RWPE2 (cell line): ENCODE data around the gene SDHAF1.
A peak's percentile ranks its signal among the peaks of the same experiment; 100 is the strongest.

Experiments used
- ATAC-seq: fragments of 200-7000 bp; cut with Tn5 transposase; 3 replicates; pipeline ENCODE4 v1.9.1; 2021; ENCODE audit warnings: low read depth
- DNase-seq: peaks from one replicate; pipeline ENCODE4 v3.0.0-alpha.2; 2020; ENCODE audit warnings: low spot score
- H3K27ac ChIP-seq: fragments of 450-650 bp; 2 replicates; pipeline ENCODE4 v1.5.1; 2017; ENCODE audit warnings: mild to moderate bottlenecking; ENCODE audit not compliant: poor library complexity, severe bottlenecking
- H3K27me3 ChIP-seq: fragments of 250-450 bp; sonication (Bioruptor Pico); 2 replicates; pipeline ENCODE4 v1.5.1; 2021; ENCODE audit warnings: mild to moderate bottlenecking, moderate library complexity; ENCODE audit not compliant: insufficient read depth, poor library complexity, severe bottlenecking
- H3K36me3 ChIP-seq: fragments of 250-450 bp; sonication (Bioruptor Pico); 2 replicates; pipeline ENCODE4 v1.5.1; 2020; ENCODE audit warnings: low read depth, mild to moderate bottlenecking, moderate library complexity
- H3K4me1 ChIP-seq: fragments of 250-450 bp; sonication (Bioruptor Pico); 2 replicates; pipeline ENCODE4 v1.5.1; 2021; ENCODE audit warnings: mild to moderate bottlenecking, moderate library complexity; ENCODE audit not compliant: insufficient read depth, poor library complexity, severe bottlenecking
- H3K4me3 ChIP-seq: fragments of 250-450 bp; sonication (Bioruptor Pico); 2 replicates; pipeline ENCODE4 v1.5.1; 2021; ENCODE audit warnings: mild to moderate bottlenecking, moderate library complexity; ENCODE audit not compliant: severe bottlenecking
- H3K9me3 ChIP-seq: fragments of 250-450 bp; sonication (Bioruptor Pico); 2 replicates; pipeline ENCODE4 v1.5.1; 2021; ENCODE audit warnings: mild to moderate bottlenecking, moderate library complexity; ENCODE audit not compliant: severe bottlenecking
- TF ChIP-seq, protein P1 (sequence below): fragments of 450-650 bp; IDR thresholded peaks from one replicate; pipeline ENCODE4 v1.5.1; 2017; ENCODE audit warnings: mild to moderate bottlenecking, moderate library complexity; ENCODE audit not compliant: poor library complexity, severe bottlenecking

Gene SDHAF1

DNA sequence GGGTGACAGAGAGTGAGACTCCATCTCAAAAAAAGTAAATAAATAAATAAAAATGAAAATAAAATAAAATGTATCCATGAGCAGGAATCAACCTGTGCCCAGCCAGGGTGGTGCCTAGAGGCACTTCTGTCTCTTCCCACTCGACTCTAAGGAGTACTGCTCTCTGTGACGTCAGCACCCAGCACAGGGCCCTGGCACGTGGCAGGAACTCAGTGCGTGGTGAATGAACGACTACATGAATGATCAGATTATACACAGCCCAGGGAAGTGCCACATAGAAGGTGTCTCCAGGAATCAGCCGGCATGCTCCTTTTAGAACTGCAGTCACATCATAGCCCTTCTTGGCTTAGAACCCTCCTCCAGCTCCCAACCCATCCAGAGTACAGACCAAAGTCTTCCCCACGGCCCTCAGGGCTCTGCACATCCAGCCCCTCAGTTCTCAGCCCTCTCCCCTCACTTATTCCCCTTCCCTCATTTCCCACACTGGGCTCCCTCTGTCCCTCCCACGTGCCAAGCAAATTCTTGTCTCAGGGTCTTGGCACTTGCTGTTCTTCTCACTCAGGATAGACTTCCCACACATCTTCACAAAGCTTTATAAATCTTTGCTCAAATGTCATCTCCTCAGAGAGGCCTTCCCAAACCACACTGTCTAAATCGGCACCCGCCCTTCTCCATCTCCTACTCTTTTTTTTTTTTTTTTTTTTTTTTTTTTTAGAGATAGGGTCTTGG lies 33.5 kb downstream of the SDHAF1 start:
- ATAC-seq (no peak), DNase-seq (no peak)
- no peaks in the 10 kb centered on the region for H3K36me3 ChIP-seq
- no peaks in the 10 kb centered on the region for H3K4me1 ChIP-seq
- TF ChIP-seq, protein P1, sequence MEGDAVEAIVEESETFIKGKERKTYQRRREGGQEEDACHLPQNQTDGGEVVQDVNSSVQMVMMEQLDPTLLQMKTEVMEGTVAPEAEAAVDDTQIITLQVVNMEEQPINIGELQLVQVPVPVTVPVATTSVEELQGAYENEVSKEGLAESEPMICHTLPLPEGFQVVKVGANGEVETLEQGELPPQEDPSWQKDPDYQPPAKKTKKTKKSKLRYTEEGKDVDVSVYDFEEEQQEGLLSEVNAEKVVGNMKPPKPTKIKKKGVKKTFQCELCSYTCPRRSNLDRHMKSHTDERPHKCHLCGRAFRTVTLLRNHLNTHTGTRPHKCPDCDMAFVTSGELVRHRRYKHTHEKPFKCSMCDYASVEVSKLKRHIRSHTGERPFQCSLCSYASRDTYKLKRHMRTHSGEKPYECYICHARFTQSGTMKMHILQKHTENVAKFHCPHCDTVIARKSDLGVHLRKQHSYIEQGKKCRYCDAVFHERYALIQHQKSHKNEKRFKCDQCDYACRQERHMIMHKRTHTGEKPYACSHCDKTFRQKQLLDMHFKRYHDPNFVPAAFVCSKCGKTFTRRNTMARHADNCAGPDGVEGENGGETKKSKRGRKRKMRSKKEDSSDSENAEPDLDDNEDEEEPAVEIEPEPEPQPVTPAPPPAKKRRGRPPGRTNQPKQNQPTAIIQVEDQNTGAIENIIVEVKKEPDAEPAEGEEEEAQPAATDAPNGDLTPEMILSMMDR = no peak
- no peaks in the 10 kb centered on the region for H3K9me3 ChIP-seq
- no peak overlapping the region for H3K4me3 ChIP-seq
- H3K27me3 ChIP-seq = no peaks in the 10 kb centered on the region
- H3K27ac ChIP-seq = no peak overlapping the region

DNA sequence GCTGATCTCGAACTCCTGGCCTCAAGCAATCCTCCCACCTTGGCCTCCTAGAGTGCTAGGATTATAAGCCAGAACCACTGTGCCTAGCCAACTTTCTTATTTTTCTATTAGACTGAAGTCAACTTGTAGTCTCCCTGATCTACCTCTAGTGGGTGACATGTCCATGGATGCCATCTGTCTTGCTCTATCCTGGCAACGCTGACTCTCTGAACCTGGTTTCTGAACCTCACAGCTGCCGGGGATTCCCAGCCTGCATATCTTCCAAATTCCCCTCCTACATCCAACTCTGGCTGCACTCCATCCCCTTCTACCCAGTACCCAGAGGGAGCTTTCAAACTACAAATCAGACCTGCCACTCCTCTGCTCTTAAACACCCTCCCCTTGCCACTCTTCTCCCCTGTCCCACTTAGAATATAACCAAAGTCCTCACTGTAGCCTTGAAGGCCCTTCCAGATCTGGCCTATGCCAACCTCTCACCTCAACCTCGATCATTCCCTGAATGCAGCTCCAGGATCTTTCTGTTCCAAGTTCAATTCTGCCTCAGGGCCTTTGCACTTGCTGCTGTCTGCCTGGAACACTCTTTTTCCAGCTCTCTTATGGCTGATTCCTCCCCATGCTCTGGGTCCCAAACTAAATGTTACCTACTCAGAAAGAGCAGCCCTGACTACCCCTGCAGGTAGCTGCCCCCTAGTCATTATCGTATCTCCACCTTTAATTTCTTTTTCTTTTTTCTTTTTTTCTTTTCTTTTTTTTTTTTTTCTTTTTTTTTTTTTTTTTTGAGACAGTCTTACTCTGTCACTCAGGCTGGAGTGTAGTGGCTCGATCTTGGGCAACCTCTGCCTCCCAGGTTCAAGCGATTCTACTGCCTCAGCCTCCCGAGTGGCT lies 35.5 kb downstream of the SDHAF1 start:
- TF ChIP-seq, protein P1 = peak; percentile 18
- no peak overlapping the region for H3K4me3 ChIP-seq
- DNase-seq (no peak), ATAC-seq (no peak)
- no peaks in the 10 kb centered on the region for H3K36me3 ChIP-seq
- H3K9me3 ChIP-seq = no peaks in the 10 kb centered on the region
- H3K27me3 ChIP-seq = no peaks in the 10 kb centered on the region
- no peaks in the 10 kb centered on the region for H3K4me1 ChIP-seq
- no peak overlapping the region for H3K27ac ChIP-seq

GRCh38 chr19:36031308-36031707 lies 36.3 kb downstream of the SDHAF1 start:
- no peak overlapping the region for H3K4me3 ChIP-seq
- ATAC-seq (no peak), DNase-seq (no peak)
- no peaks in the 10 kb centered on the region for H3K4me1 ChIP-seq
- H3K27me3 ChIP-seq = no peaks in the 10 kb centered on the region
- no peaks in the 10 kb centered on the region for H3K36me3 ChIP-seq
- TF ChIP-seq, protein P1 = no peak
- H3K9me3 ChIP-seq = no peaks in the 10 kb centered on the region
- no peak overlapping the region for H3K27ac ChIP-seq

- no peak for DNase-seq
- H3K9me3 ChIP-seq = no peaks in the 10 kb centered on the region
- ATAC-seq = no peak
- no peak within 1 kb of the TSS for H3K27ac ChIP-seq
- no peaks in the 10 kb centered on the region for H3K36me3 ChIP-seq
- H3K27me3 ChIP-seq = no peaks in the 10 kb centered on the region
- TF ChIP-seq, protein P1 = no peak
- no peak within 1 kb of the TSS for H3K4me3 ChIP-seq
- H3K4me1 ChIP-seq = no peaks in the 10 kb centered on the region
These were observed 37.5 kb downstream of the SDHAF1 start, which contains the start of gene CLIP3 for GRCh38 chr19:36032251-36033104. CLIP3 (minus strand) TSS chr19:36032873; CDS start chr19:36032357, 516 bp downstream.
